ENCODE data around the gene ARHGAP30. TPM values are rescaled to one million over a fixed set of nuclear protein-coding genes. Genes with fewer than 3 reads are reported as not detected.

ARHGAP30 gene
- total RNA-seq, 1 experiment from 2014 or later, result 0.36 TPM

GRCh38 chr1:161085165-161085564 lies 15.5 kb upstream of the ARHGAP30 start:
- Histone ChIP-seq H3K4me3 (ENCODE audit: low read depth in 2 of 2, low read length in 2 of 2) (no peak overlapping the region), H3K27me3 (ENCODE audit: control insufficient read depth, insufficient read depth, low read length) (no peaks in the 10 kb centered on the region), H3K27ac (ENCODE audit: low read length) (no peak overlapping the region), H3K36me3 (ENCODE audit: control insufficient read depth, insufficient read depth, low read length) (no peaks in the 10 kb centered on the region), H3K4me1 (ENCODE audit: control insufficient read depth, insufficient read depth, low read length) (peaks cover 4% of the 10 kb centered on the region; the same call in 1 of the 2 replicates), H3K9me3 (ENCODE audit: control insufficient read depth, insufficient read depth, low read depth, low read length) (no peaks in the 10 kb centered on the region)
- CTCF ChIA-PET, result no interaction called here
- ATAC-seq (no peak), DNase-seq (ENCODE audit: low read depth, low spot score) (no peak)
- no TSS peak for BruUV-seq (replicated peaks)
- TF ChIP-seq TCF7L2 (IDR thresholded peaks at IDR 0.05; ENCODE audit: low read depth, low read length) (no peak), REST (IDR thresholded peaks at IDR 0.05; ENCODE audit: insufficient read depth in 1 of 2, low read depth in 2 of 2, low read length in 1 of 2) (no peak), POLR2AphosphoS5 (IDR thresholded peaks at IDR 0.05; ENCODE audit: low read depth, low read length) (no peak), SIN3A (IDR thresholded peaks at IDR 0.05; ENCODE audit: borderline replicate concordance, insufficient read depth, low read depth, low read length) (no peak), CTCF (IDR thresholded peaks at IDR 0.05) (no peak)
- in situ Hi-C loops (cut with HindIII; ENCODE audit: low pct_unique_long_range_greater_than_20kb, low sequenced_read_pairs), result no loop called here
- intact Hi-C loops (cut with micrococcal nuclease; ENCODE audit: unreplicated experiment), result no loop called here
- POLR2A ChIA-PET, result interaction anchor here (1.1 kb wide), 1 partner anchor 40 kb away, joined by 3 read pairs; the partner anchor contains the start of gene USF1

GRCh38 chr1:161084597-161084988 lies 14.9 kb upstream of the ARHGAP30 start:
- intact Hi-C loops (cut with micrococcal nuclease; ENCODE audit: unreplicated experiment), result no loop called here
- H3K27me3 ChIP-seq (ENCODE audit: control insufficient read depth, insufficient read depth, low read length), result no peaks in the 10 kb centered on the region
- in situ Hi-C loops (cut with HindIII; ENCODE audit: low pct_unique_long_range_greater_than_20kb, low sequenced_read_pairs), result no loop called here
- DNase-seq (ENCODE audit: low read depth, low spot score) (no peak), ATAC-seq (no peak)
- no peak overlapping the region for H3K27ac ChIP-seq (ENCODE audit: low read length)
- H3K36me3 ChIP-seq (ENCODE audit: control insufficient read depth, insufficient read depth, low read length), result no peaks in the 10 kb centered on the region
- POLR2A ChIA-PET, result no interaction called here
- peaks cover 4% of the 10 kb centered on the region; the same call in 1 of the 2 replicates for H3K4me1 ChIP-seq (ENCODE audit: control insufficient read depth, insufficient read depth, low read length)
- no peak for TF ChIP-seq TCF7L2 (IDR thresholded peaks at IDR 0.05; ENCODE audit: low read depth, low read length)
- no peak for TF ChIP-seq CTCF (IDR thresholded peaks at IDR 0.05)
- no peak for TF ChIP-seq REST (IDR thresholded peaks at IDR 0.05; ENCODE audit: insufficient read depth in 1 of 2, low read depth in 2 of 2, low read length in 1 of 2)
- TF ChIP-seq POLR2AphosphoS5 (IDR thresholded peaks at IDR 0.05; ENCODE audit: low read depth, low read length), result no peak
- TF ChIP-seq SIN3A (IDR thresholded peaks at IDR 0.05; ENCODE audit: borderline replicate concordance, insufficient read depth, low read depth, low read length), result no peak
- CTCF ChIA-PET, result interaction anchor here (0.6 kb wide), 1 partner anchor 125 kb away, joined by 15 read pairs; no protein-coding TSS in a partner anchor
- no peaks in the 10 kb centered on the region for H3K9me3 ChIP-seq (ENCODE audit: control insufficient read depth, insufficient read depth, low read depth, low read length)
- no peak overlapping the region for H3K4me3 ChIP-seq (ENCODE audit: low read depth in 2 of 2, low read length in 2 of 2)
- BruUV-seq (replicated peaks), result no TSS peak

All from Panc1 (cell line).